ENCODE data around the gene PEX11A. TPM values are rescaled to one million over a fixed set of nuclear protein-coding genes. Genes with fewer than 3 reads are reported as not detected.

PEX11A gene
- total RNA-seq, 4 donors from 2014 or later = 41.4 to 80.3 (median 51.5) TPM

GRCh38 chr15:89724621-89725020, 34.1 kb upstream of the PEX11A start:
- TF ChIP-seq CTCF (IDR thresholded peaks at IDR 0.05; ENCODE audit: low read depth) = no peak

GRCh38 chr15:89723031-89723430, 32.5 kb upstream of the PEX11A start:
- TF ChIP-seq CTCF (IDR thresholded peaks at IDR 0.05; ENCODE audit: low read depth) = no peak

- no peak for TF ChIP-seq CTCF (IDR thresholded peaks at IDR 0.05; ENCODE audit: low read depth)
Measured at GRCh38 chr15:89714775-89715174, 24.2 kb upstream of the PEX11A start.

- no peak for TF ChIP-seq CTCF (IDR thresholded peaks at IDR 0.05; ENCODE audit: low read depth)
Measured at GRCh38 chr15:89707577-89707976, 17.0 kb upstream of the PEX11A start.

- TF ChIP-seq CTCF (IDR thresholded peaks at IDR 0.05; ENCODE audit: low read depth) = no peak
Measured at GRCh38 chr15:89704411-89704810, 13.9 kb upstream of the PEX11A start.

GRCh38 chr15:89695198-89695597, 4.6 kb upstream of the PEX11A start:
- no peak for TF ChIP-seq CTCF (IDR thresholded peaks at IDR 0.05; ENCODE audit: low read depth)

- no peak for TF ChIP-seq CTCF (IDR thresholded peaks at IDR 0.05; ENCODE audit: low read depth)
Measured at GRCh38 chr15:89693696-89694095, 3.1 kb upstream of the PEX11A start.

Data from subcutaneous adipose tissue (tissue), 4 donors.